AG04449 (cell line): Measurements from ENCODE around the gene SMIM45.

Source experiments
- CTCF ChIA-PET: fragments of 350-600 bp; formaldehyde crosslinking; extraction: SDS; loops from one replicate; lab custom pipeline; 2021; ENCODE audit warnings: antibody characterized with exemption; lab: Yijun Ruan, JAX
- POLR2A ChIA-PET: fragments of 400-600, 350-600 bp; formaldehyde crosslinking; extraction: SDS; loops from one replicate; lab custom pipeline; 2020; ENCODE audit warnings: antibody characterized with exemption, inconsistent platforms; lab: Yijun Ruan, JAX
- DNase-seq: peaks from one replicate; pipeline ENCODE4 v3.0.0-alpha.2; 2010; ENCODE audit warnings: low read depth, low spot score
- H3K4me3 ChIP-seq: 2 replicates; pipeline ENCODE4 v1.5.1; 2011; ENCODE audit warnings: low read depth, mild to moderate bottlenecking, control low read depth, low read length
- TF ChIP-seq, protein P1 (sequence below): IDR thresholded peaks from one replicate; pipeline ENCODE4 v1.5.1; 2011; ENCODE audit warnings: mild to moderate bottlenecking, moderate library complexity, low read length, control low read depth, inconsistent platforms; ENCODE audit not compliant: insufficient read depth; ENCODE audit errors: missing control alignments

SMIM45 gene

GRCh38 chr22:41939981-41940831, 11.7 kb upstream of the SMIM45 start:
- TF ChIP-seq, protein P1, sequence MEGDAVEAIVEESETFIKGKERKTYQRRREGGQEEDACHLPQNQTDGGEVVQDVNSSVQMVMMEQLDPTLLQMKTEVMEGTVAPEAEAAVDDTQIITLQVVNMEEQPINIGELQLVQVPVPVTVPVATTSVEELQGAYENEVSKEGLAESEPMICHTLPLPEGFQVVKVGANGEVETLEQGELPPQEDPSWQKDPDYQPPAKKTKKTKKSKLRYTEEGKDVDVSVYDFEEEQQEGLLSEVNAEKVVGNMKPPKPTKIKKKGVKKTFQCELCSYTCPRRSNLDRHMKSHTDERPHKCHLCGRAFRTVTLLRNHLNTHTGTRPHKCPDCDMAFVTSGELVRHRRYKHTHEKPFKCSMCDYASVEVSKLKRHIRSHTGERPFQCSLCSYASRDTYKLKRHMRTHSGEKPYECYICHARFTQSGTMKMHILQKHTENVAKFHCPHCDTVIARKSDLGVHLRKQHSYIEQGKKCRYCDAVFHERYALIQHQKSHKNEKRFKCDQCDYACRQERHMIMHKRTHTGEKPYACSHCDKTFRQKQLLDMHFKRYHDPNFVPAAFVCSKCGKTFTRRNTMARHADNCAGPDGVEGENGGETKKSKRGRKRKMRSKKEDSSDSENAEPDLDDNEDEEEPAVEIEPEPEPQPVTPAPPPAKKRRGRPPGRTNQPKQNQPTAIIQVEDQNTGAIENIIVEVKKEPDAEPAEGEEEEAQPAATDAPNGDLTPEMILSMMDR: no peak
- no peak for DNase-seq
- ChIA-PET CTCF (interaction anchor here (0.6 to 11.2 kb wide), 51 partner anchors 8 to 535 kb away, joined by 3 to 387 read pairs (median 4); partner anchors contain the start of genes MEI1, POLR3H, SMIM45 and SNU13), POLR2A (interaction anchor here (1.0 kb wide), 1 partner anchor 242 kb away, joined by 3 read pairs; no protein-coding TSS in a partner anchor)
- no peak overlapping the region for H3K4me3 ChIP-seq

GRCh38 chr22:41940832-41941765, 10.9 kb upstream of the SMIM45 start:
- ChIA-PET CTCF (interaction anchor here (0.6 to 11.2 kb wide), 57 partner anchors 9 to 534 kb away, joined by 3 to 387 read pairs (median 4); partner anchors contain the start of genes CCDC134, MEI1, POLR3H and SMIM45), POLR2A (interaction anchor here (1.0 kb wide), 1 partner anchor 242 kb away, joined by 3 read pairs; no protein-coding TSS in a partner anchor)
- TF ChIP-seq, protein P1: peak; percentile 93
- H3K4me3 ChIP-seq: no peak overlapping the region
- peak; percentile 52 for DNase-seq

GRCh38 chr22:41943661-41944209, 8.2 kb upstream of the SMIM45 start:
- POLR2A ChIA-PET: interaction anchor here (0.6 kb wide), 1 partner anchor 196 kb away, joined by 3 read pairs; no protein-coding TSS in a partner anchor

DNA sequence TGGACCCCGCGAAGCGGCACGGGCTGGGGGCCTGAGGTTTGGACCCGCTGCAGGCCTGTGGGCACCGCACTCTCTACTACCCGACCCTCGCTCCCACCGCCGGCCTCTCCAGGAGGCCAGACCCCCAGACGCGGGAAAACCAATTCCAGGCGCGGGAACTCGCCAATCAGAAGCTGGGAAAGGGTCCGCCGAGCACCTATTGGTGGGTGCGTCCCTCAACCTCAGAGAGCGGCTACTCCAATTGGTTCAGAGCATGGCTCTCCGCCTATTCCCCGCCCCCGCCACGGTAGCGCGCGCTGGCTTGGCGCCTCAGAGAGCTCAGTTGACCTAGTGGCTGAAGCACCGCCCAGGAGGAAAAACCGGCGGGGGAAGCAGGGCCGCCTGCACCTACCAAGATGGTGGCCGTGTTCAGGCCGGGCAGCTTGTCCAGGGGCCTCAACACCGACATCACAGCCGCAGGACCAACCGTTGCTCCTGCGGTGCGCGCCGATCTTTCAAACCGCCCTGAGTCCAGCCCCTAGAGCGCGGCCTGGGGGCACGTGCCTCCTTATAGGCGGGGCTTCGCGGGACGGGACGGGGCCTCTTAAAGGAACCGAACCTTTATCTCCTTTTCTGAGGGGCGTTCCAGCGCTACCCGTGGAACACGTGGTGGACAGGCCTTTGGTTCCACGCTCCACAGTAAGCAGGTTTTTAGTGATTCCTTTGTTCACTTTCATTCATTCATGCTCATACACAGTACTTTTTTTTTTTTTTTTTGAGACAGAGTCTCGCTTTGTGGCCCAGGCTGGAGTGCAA, 5.1 kb upstream of the SMIM45 start, which contains the start of gene CENPM:
CENPM (minus strand) TSS at position 524 of the 795 bp plus-strand sequence; CDS start at position 448, 76 bp downstream.
- CTCF ChIA-PET: interaction anchor here (0.6 to 9.9 kb wide), 14 partner anchors 8 to 496 kb away, joined by 3 to 387 read pairs (median 4); partner anchors contain the start of genes MEI1 and SEPTIN3
- no peak for DNase-seq
- POLR2A ChIA-PET: no interaction called here
- TF ChIP-seq, protein P1: no peak
- peak within 1 kb of the TSS; percentile 88 for H3K4me3 ChIP-seq

More at GRCh38 chr22:41943661-41944209, 8.2 kb upstream of the SMIM45 start:
- H3K4me3 ChIP-seq: no peak overlapping the region
- DNase-seq: no peak
- TF ChIP-seq, protein P1: no peak
- CTCF ChIA-PET: interaction anchor here (0.8 to 11.2 kb wide), 12 partner anchors 12 to 278 kb away, joined by 3 to 387 read pairs (median 3); partner anchors contain the start of genes MEI1, SNU13 and SREBF2

DNA sequence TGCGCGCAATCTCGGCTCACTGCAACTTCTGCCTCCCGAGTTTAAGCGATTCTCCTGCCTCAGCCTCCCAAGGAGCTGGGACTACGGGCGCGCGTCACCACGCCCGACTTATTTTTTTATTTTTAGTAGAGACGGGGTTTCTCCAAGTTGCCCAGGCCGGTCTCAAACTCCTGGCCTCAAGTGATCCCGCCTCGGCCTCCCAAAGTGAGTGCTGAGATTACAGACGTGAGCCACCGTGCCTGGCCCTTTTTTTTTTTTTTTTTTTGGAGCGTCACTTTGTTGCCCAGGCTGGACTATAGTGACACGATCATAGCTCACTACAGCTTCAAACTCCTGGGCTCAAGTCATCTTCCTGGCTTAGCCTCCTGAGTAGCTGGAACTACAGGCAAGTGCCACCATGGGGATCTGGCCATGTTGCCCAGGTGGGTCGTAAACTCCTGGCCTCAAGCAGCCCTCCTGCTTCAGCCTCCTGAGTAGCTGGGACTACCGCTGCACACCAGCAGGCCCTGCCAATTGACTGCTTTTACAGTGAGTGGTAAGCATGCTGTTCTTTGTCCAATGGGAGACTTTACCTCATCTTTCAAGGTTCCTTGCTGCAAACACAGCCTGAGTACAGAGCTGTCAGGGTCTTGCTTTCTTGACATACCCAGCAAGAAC, 4.4 kb upstream of the SMIM45 start:
- H3K4me3 ChIP-seq: peak overlapping the region; percentile 88; the same call in 1 of the 2 replicates
- TF ChIP-seq, protein P1: no peak
- no peak for DNase-seq
- CTCF ChIA-PET: interaction anchor here (0.6 to 9.9 kb wide), 9 partner anchors 9 to 490 kb away, joined by 3 to 387 read pairs (median 5); partner anchors contain the start of genes MEI1 and SEPTIN3
- POLR2A ChIA-PET: interaction anchor here (0.6 kb wide), 1 partner anchor 428 kb away, joined by 5 read pairs; no protein-coding TSS in a partner anchor
